ENCODE measurements around the gene STRAP. TPM values are rescaled to one million over a fixed set of nuclear protein-coding genes. Genes with fewer than 3 reads are reported as not detected.
A peak's percentile ranks its signal among the peaks of the same experiment; 100 is the strongest.

STRAP gene
- polyA plus RNA-seq, result 100 to 1,000 TPM in 1 of 4 donors, 10 to 100 TPM in 3; 72.1 to 104 (median 90.0) TPM
- long read RNA-seq, donor 1, transcript STRAP-202 (10 exons, 1,866 nt), result major isoform, 61 of 104 reads
- long read RNA-seq, donor 1, partial matches to known transcripts, result 37 of 104 reads
- long read RNA-seq, donor 1, other reads (novel, unspliced or antisense), result 0 of 104 reads
- long read RNA-seq, donor 2, transcript STRAP-202 (10 exons, 1,866 nt), result major isoform, 16 of 26 reads
- long read RNA-seq, donor 2, partial matches to known transcripts, result 9 of 26 reads
- long read RNA-seq, donor 2, other reads (novel, unspliced or antisense), result 0 of 26 reads
- long read RNA-seq, donor 3, transcript STRAP-202 (10 exons, 1,866 nt), result major isoform, 20 of 58 reads
- long read RNA-seq, donor 3, partial matches to known transcripts, result 37 of 58 reads
- long read RNA-seq, donor 3, other reads (novel, unspliced or antisense), result 0 of 58 reads
- long read RNA-seq, donor 4, partial matches to known transcripts, result 0 of 2 reads
- long read RNA-seq, donor 4, other reads (novel, unspliced or antisense), result 0 of 2 reads
- long read RNA-seq, donor 5, partial matches to known transcripts, result 6 of 9 reads
- long read RNA-seq, donor 5, other reads (novel, unspliced or antisense), result 0 of 9 reads
- long read RNA-seq, donor 6, transcript STRAP-202 (10 exons, 1,866 nt), result major isoform, 24 of 37 reads
- long read RNA-seq, donor 6, partial matches to known transcripts, result 13 of 37 reads
- long read RNA-seq, donor 6, other reads (novel, unspliced or antisense), result 0 of 37 reads
- long read RNA-seq, donor 7, result 0 reads
- long read RNA-seq, donor 8, transcript STRAP-202 (10 exons, 1,866 nt), result major isoform, 5 of 5 reads
- long read RNA-seq, donor 8, partial matches to known transcripts, result 0 of 5 reads
- long read RNA-seq, donor 8, other reads (novel, unspliced or antisense), result 0 of 5 reads
- long read RNA-seq, donor 9, transcript STRAP-202 (10 exons, 1,866 nt), result major isoform, 5 of 7 reads
- long read RNA-seq, donor 9, partial matches to known transcripts, result 0 of 7 reads
- long read RNA-seq, donor 9, other reads (novel, unspliced or antisense), result 0 of 7 reads
- long read RNA-seq, donor 10, transcript STRAP-202 (10 exons, 1,866 nt), result major isoform, 42 of 61 reads
- long read RNA-seq, donor 10, transcript STRAP-206 (9 exons, 1,698 nt), result minor isoform, 6 of 61 reads
- long read RNA-seq, donor 10, partial matches to known transcripts, result 13 of 61 reads
- long read RNA-seq, donor 10, other reads (novel, unspliced or antisense), result 0 of 61 reads

GRCh38 chr12:15882118-15882971, at the start of gene STRAP:
Gene STRAP (plus strand): TSS chr12:15882387. CDS start chr12:15882708, 321 bp downstream.
- DNase-seq (peak; percentile 96 to 98), FAIRE-seq (no peak)
- Histone ChIP-seq H3K36me3 (ENCODE audit: control insufficient read depth in 3 of 3, insufficient read depth in 2 of 3, low read depth in 1 of 3, low read length in 3 of 3) (peaks cover 0 to 3% (median 0%) of the 10 kb centered on the region in 3 donors), H3K27me3 (ENCODE audit: control insufficient read depth in 3 of 3, insufficient read depth in 3 of 3, low read length in 3 of 3) (no peaks in the 10 kb centered on the region), H3K27ac (ENCODE audit: low read depth in 1 of 3, low read length in 2 of 3) (peak within 1 kb of the TSS; percentile 74 to 100 (median 97)), H3K4me1 (ENCODE audit: control insufficient read depth in 3 of 3, insufficient read depth in 2 of 3, low read depth in 1 of 3, low read length in 2 of 3) (peaks cover 0 to 9% (median 7%) of the 10 kb centered on the region in 3 donors), H3K4me3 (ENCODE audit: low read depth in 1 of 3, low read length in 3 of 3) (peak within 1 kb of the TSS; percentile 72 to 83 (median 75)), H3K9me3 (ENCODE audit: control insufficient read depth in 2 of 2, insufficient read depth in 1 of 2, low read depth in 1 of 2, low read length in 1 of 2) (no peaks in the 10 kb centered on the region)
- WGBS, 3 donors, result 0 to 1% (median 0%) methylated on average over 62 to 63 of the region's 63 CpGs

GRCh38 chr12:15834575-15834974, 47.6 kb upstream of the STRAP start:
- no peak for FAIRE-seq
- Histone ChIP-seq H3K4me3 (ENCODE audit: low read depth in 1 of 3, low read length in 3 of 3) (no peak overlapping the region), H3K9me3 (ENCODE audit: control insufficient read depth in 2 of 2, insufficient read depth in 1 of 2, low read depth in 1 of 2, low read length in 1 of 2) (no peaks in the 10 kb centered on the region), H3K4me1 (ENCODE audit: control insufficient read depth in 3 of 3, insufficient read depth in 2 of 3, low read depth in 1 of 3, low read length in 2 of 3) (peaks cover 0 to 2% (median 0%) of the 10 kb centered on the region in 3 donors), H3K27ac (ENCODE audit: low read depth in 1 of 3, low read length in 2 of 3) (no peak overlapping the region), H3K36me3 (ENCODE audit: control insufficient read depth in 3 of 3, insufficient read depth in 2 of 3, low read depth in 1 of 3, low read length in 3 of 3) (no peaks in the 10 kb centered on the region), H3K27me3 (ENCODE audit: control insufficient read depth in 3 of 3, insufficient read depth in 3 of 3, low read length in 3 of 3) (no peaks in the 10 kb centered on the region)
- DNase-seq, result no peak
- 78 to 89% (median 87%) methylated on average over 4 of the region's 4 CpGs for WGBS, 3 donors

GRCh38 chr12:15837141-15837790, 44.9 kb upstream of the STRAP start:
- peaks cover 0 to under 1% (median 0%) of the 10 kb centered on the region in 3 donors for H3K4me1 ChIP-seq (ENCODE audit: control insufficient read depth in 3 of 3, insufficient read depth in 2 of 3, low read depth in 1 of 3, low read length in 2 of 3)
- H3K36me3 ChIP-seq (ENCODE audit: control insufficient read depth in 3 of 3, insufficient read depth in 2 of 3, low read depth in 1 of 3, low read length in 3 of 3), result no peaks in the 10 kb centered on the region
- DNase-seq (no peak), FAIRE-seq (no peak)
- no peak overlapping the region for H3K4me3 ChIP-seq (ENCODE audit: low read depth in 1 of 3, low read length in 3 of 3)
- 66 to 82% (median 79%) methylated on average over 5 of the region's 5 CpGs for WGBS, 3 donors
- peak overlapping the region in 1 of 3 donors; percentile 3 for H3K27ac ChIP-seq (ENCODE audit: low read depth in 1 of 3, low read length in 2 of 3)
- no peaks in the 10 kb centered on the region for H3K9me3 ChIP-seq (ENCODE audit: control insufficient read depth in 2 of 2, insufficient read depth in 1 of 2, low read depth in 1 of 2, low read length in 1 of 2)
- H3K27me3 ChIP-seq (ENCODE audit: control insufficient read depth in 3 of 3, insufficient read depth in 3 of 3, low read length in 3 of 3), result no peaks in the 10 kb centered on the region

- 52 to 61% (median 54%) methylated on average over 2 of the region's 2 CpGs for WGBS, 3 donors
- Histone ChIP-seq H3K4me1 (ENCODE audit: control insufficient read depth in 3 of 3, insufficient read depth in 2 of 3, low read depth in 1 of 3, low read length in 2 of 3) (no peaks in the 10 kb centered on the region), H3K36me3 (ENCODE audit: control insufficient read depth in 3 of 3, insufficient read depth in 2 of 3, low read depth in 1 of 3, low read length in 3 of 3) (no peaks in the 10 kb centered on the region), H3K4me3 (ENCODE audit: low read depth in 1 of 3, low read length in 3 of 3) (no peak overlapping the region), H3K27ac (ENCODE audit: low read depth in 1 of 3, low read length in 2 of 3) (no peak overlapping the region), H3K27me3 (ENCODE audit: control insufficient read depth in 3 of 3, insufficient read depth in 3 of 3, low read length in 3 of 3) (no peaks in the 10 kb centered on the region), H3K9me3 (ENCODE audit: control insufficient read depth in 2 of 2, insufficient read depth in 1 of 2, low read depth in 1 of 2, low read length in 1 of 2) (no peaks in the 10 kb centered on the region)
- DNase-seq, result no peak
- no peak for FAIRE-seq
Observed at GRCh38 chr12:15839041-15839440, 43.1 kb upstream of the STRAP start.

- H3K36me3 ChIP-seq (ENCODE audit: control insufficient read depth in 3 of 3, insufficient read depth in 2 of 3, low read depth in 1 of 3, low read length in 3 of 3), result no peaks in the 10 kb centered on the region
- H3K27ac ChIP-seq (ENCODE audit: low read depth in 1 of 3, low read length in 2 of 3), result no peak overlapping the region
- H3K4me3 ChIP-seq (ENCODE audit: low read depth in 1 of 3, low read length in 3 of 3), result no peak overlapping the region
- H3K4me1 ChIP-seq (ENCODE audit: control insufficient read depth in 3 of 3, insufficient read depth in 2 of 3, low read depth in 1 of 3, low read length in 2 of 3), result no peaks in the 10 kb centered on the region
- H3K27me3 ChIP-seq (ENCODE audit: control insufficient read depth in 3 of 3, insufficient read depth in 3 of 3, low read length in 3 of 3), result no peaks in the 10 kb centered on the region
- H3K9me3 ChIP-seq (ENCODE audit: control insufficient read depth in 2 of 2, insufficient read depth in 1 of 2, low read depth in 1 of 2, low read length in 1 of 2), result no peaks in the 10 kb centered on the region
- DNase-seq, result peak; percentile 24 to 69
- no peak for FAIRE-seq
Observed at GRCh38 chr12:15839682-15840081, 42.5 kb upstream of the STRAP start.

GRCh38 chr12:15842108-15842507, 40.1 kb upstream of the STRAP start:
- H3K36me3 ChIP-seq (ENCODE audit: control insufficient read depth in 3 of 3, insufficient read depth in 2 of 3, low read depth in 1 of 3, low read length in 3 of 3), result no peaks in the 10 kb centered on the region
- H3K4me1 ChIP-seq (ENCODE audit: control insufficient read depth in 3 of 3, insufficient read depth in 2 of 3, low read depth in 1 of 3, low read length in 2 of 3), result no peaks in the 10 kb centered on the region
- no peak overlapping the region for H3K27ac ChIP-seq (ENCODE audit: low read depth in 1 of 3, low read length in 2 of 3)
- H3K4me3 ChIP-seq (ENCODE audit: low read depth in 1 of 3, low read length in 3 of 3), result no peak overlapping the region
- FAIRE-seq, result no peak
- no peaks in the 10 kb centered on the region for H3K9me3 ChIP-seq (ENCODE audit: control insufficient read depth in 2 of 2, insufficient read depth in 1 of 2, low read depth in 1 of 2, low read length in 1 of 2)
- no peaks in the 10 kb centered on the region for H3K27me3 ChIP-seq (ENCODE audit: control insufficient read depth in 3 of 3, insufficient read depth in 3 of 3, low read length in 3 of 3)
- 84 to 99% (median 95%) methylated on average over 3 of the region's 3 CpGs for WGBS, 3 donors
- no peak for DNase-seq

GRCh38 chr12:15846887-15847286, 35.3 kb upstream of the STRAP start:
- H3K36me3 ChIP-seq (ENCODE audit: control insufficient read depth in 3 of 3, insufficient read depth in 2 of 3, low read depth in 1 of 3, low read length in 3 of 3), result no peaks in the 10 kb centered on the region
- DNase-seq, result no peak
- H3K4me3 ChIP-seq (ENCODE audit: low read depth in 1 of 3, low read length in 3 of 3), result no peak overlapping the region
- no peaks in the 10 kb centered on the region for H3K9me3 ChIP-seq (ENCODE audit: control insufficient read depth in 2 of 2, insufficient read depth in 1 of 2, low read depth in 1 of 2, low read length in 1 of 2)
- 70 to 85% (median 78%) methylated on average over 2 of the region's 2 CpGs for WGBS, 3 donors
- H3K27ac ChIP-seq (ENCODE audit: low read depth in 1 of 3, low read length in 2 of 3), result no peak overlapping the region
- H3K27me3 ChIP-seq (ENCODE audit: control insufficient read depth in 3 of 3, insufficient read depth in 3 of 3, low read length in 3 of 3), result no peaks in the 10 kb centered on the region
- H3K4me1 ChIP-seq (ENCODE audit: control insufficient read depth in 3 of 3, insufficient read depth in 2 of 3, low read depth in 1 of 3, low read length in 2 of 3), result no peaks in the 10 kb centered on the region
- FAIRE-seq, result no peak

Data from small intestine (tissue), 16 donors.